HG03045 (cell line): Measurements from ENCODE around the gene GATAD2B.
"Not testable (repeated sequence)": the region's sequence is repeated elsewhere in the genome, so short reads cannot be mapped to it uniquely, and the experiment has no call there.

ENCODE experiments used
- ATAC-seq: cut with Tn5 transposase; IDR thresholded peaks from one replicate; pipeline ENCODE4 v1.9.1; 2021; ENCODE audit warnings: mild to moderate bottlenecking, moderate library complexity; ENCODE audit not compliant: unreplicated experiment

Gene GATAD2B

DNA sequence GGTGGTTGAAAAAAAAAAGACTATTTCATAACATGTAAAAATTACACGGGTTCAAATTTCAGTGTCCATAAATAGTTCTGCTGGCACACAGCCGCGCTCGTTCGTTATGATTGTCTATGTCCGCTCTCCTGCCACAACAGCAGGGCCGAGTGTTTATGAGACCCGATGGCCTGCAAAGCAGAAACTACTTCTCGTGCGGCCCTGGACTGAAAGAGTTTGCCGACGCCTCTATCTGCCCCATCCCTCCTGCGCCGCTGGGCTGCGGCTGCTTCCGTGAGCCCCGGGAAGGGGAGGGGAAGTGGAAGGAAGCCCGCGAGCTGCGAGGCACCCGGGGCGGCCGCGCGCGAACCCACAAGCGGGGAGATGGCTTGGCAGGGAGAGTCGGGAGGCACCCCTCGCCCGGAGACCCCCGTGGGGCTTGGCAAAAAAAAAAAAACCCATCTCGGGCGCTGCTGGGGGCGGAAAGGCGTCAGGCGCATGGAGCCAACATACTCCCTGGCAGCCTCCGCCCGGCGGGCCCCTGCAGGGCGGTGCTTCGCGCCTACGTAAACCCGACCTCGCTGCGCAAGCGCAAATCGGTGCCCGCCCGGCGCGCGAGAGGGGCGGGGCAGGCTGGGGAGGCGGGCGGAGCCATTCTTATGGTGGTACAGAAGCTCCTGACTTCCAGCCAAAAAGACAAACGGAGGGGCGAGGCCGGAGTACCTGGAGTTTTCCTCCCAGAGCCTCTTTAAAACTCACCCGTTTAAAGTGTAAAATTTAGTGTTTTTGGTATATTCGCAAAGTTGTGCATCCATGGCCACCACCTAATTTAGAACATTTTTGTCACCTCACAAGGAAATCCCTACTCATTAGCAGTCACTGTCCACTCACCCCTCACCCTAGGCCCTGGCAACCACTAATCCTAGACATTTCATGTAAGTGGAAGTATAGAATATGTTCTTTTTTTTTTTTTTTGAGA lies 139.3 kb downstream of the GATAD2B start:
- peak; percentile 90 for ATAC-seq

- not testable (repeated sequence) for ATAC-seq
These were observed 140.1 kb downstream of the GATAD2B start for GRCh38 chr1:153782648-153783047.

DNA sequence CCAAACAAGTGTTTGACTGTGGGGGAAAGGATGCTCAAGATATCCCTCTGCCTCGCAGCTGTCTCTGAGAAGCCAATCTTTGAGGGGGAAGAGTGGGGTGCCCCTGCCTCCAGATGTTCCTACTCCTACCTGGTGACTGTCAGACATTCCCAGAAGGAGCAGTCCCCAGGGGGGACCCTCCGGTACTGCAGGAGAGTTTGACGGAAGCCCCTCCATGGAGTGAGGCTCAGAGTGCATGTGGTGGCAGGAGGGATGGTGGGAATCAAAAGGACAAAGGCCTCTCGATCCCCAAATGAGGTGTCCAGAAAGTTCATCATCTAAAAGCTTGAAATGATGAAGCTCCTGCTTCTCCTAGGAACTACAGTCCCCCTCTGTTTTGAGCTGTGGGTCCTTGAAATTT lies 142.2 kb downstream of the GATAD2B start:
- no peak for ATAC-seq

- no peak for ATAC-seq
These were observed 142.8 kb downstream of the GATAD2B start for GRCh38 chr1:153779781-153780541.

- no peak for ATAC-seq
These were observed 143.8 kb downstream of the GATAD2B start for GRCh38 chr1:153778824-153779519.

DNA sequence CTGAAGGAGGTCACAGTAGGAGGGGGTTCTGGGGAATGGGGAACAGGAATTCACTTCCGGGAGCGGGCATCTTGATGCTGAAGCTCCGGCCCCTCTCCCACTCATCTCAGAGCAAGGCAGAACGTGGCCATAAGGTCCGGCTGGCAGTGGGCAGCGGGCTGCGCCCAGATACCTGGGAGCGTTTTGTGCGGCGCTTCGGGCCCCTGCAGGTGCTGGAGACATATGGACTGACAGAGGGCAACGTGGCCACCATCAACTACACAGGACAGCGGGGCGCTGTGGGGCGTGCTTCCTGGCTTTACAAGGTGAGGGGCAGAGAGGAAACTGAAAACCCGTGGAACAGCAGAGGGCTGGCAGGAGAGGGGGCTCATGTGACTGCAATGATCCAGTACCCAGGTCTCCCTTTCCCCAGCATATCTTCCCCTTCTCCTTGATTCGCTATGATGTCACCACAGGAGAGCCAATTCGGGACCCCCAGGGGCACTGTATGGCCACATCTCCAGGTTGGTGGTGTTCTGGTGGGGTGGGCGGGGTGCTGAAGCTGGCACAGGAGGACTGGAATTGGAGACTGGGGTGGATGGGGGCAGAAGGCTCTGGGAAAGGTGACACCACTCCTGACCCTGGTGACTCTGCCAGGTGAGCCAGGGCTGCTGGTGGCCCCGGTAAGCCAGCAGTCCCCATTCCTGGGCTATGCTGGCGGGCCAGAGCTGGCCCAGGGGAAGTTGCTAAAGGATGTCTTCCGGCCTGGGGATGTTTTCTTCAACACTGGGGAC lies 144.5 kb downstream of the GATAD2B start:
- ATAC-seq: no peak

- ATAC-seq: no peak
These were observed 145.1 kb downstream of the GATAD2B start for GRCh38 chr1:153777648-153778047.

DNA sequence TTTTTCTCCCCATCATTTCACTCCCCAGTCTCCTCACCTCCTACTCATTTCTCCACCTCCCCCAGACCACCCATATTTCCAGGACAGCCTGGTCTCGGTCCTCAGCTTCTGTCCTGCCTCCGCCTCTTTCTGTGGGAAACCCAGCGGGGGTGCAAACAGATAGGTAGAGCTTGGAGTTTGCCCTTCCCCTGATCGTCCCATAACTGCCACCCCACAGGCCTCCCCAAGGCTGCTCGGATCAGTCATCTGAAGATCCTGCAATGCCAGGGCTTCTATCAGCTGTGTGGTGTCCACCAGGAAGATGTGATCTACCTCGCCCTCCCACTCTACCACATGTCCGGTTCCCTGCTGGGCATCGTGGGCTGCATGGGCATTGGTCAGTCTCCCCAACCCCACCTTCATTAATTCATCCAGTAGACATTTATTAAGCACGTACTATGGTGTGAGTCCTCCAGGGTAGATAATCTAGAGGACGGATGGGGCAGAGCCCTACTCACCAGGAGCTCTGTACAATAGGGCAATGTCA lies 145.9 kb downstream of the GATAD2B start:
- ATAC-seq: no peak

DNA sequence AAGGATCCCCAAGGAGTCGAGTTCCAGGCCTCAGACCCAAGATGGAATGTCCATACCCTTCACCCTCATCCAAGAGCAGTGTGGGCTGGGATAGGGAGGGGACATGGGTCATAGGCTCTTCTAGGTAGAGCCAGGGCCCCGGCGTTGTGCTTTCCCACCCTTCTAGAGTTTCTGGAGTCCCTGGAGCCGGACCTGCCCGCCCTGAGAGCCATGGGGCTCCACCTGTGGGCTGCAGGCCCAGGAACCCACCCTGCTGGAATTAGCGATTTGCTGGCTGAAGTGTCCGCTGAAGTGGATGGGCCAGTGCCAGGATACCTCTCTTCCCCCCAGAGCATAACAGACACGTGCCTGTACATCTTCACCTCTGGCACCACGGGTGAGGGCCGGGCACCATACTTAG lies 146.4 kb downstream of the GATAD2B start:
- ATAC-seq: no peak

DNA sequence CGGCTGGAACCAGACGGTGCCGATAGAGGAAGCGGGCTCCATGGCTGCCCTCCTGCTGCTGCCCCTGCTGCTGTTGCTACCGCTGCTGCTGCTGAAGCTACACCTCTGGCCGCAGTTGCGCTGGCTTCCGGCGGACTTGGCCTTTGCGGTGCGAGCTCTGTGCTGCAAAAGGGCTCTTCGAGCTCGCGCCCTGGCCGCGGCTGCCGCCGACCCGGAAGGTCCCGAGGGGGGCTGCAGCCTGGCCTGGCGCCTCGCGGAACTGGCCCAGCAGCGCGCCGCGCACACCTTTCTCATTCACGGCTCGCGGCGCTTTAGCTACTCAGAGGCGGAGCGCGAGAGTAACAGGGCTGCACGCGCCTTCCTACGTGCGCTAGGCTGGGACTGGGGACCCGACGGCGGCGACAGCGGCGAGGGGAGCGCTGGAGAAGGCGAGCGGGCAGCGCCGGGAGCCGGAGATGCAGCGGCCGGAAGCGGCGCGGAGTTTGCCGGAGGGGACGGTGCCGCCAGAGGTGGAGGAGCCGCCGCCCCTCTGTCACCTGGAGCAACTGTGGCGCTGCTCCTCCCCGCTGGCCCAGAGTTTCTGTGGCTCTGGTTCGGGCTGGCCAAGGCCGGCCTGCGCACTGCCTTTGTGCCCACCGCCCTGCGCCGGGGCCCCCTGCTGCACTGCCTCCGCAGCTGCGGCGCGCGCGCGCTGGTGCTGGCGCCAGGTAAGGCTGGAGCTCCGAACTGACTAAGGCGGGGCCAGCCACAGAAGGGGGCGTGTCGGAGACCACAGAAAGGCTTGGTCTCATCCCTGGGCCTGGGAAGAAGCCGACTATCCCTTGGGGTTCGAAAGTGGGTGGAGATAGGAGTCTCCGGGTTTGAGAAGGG lies 147.1 kb downstream of the GATAD2B start:
- ATAC-seq: peak; percentile 46

DNA sequence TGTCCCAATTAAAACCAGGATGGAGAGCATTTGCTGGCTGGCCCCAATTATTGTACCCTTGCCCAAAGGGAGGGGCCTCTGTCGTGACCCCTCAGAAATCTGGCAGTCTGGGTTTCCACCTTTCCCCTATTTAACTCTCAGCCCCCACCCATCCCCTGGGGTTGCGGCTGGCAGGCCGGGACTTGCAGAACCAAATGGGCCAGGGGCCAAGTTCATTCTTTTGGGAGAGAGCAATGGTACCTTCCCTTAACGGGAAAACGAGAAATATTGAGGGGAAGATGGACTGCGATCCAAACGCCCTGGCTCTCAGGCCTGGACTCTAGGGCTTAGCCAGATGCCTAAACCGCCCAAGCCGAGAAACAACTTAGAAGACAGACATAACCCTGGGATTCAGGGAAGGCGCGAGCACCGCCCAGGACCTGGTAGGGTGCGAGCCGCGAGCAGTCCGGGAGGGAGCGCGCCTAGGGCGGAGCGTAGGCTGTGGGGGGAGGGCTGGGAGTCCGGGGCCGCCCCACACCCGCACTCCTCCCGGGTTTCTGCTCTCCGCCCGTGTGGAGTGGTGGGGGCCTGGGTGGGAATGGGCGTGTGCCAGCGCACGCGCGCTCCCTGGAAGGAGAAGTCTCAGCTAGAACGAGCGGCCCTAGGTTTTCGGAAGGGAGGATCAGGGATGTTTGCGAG lies 147.9 kb downstream of the GATAD2B start, which contains the start of gene SLC27A3:
SLC27A3 (plus strand) TSS at position 628 of the 678 bp plus-strand sequence. CDS start 91 bp downstream, outside the sequence.
- peak; percentile 20 for ATAC-seq

- ATAC-seq: no peak
These were observed 148.7 kb downstream of the GATAD2B start for GRCh38 chr1:153774026-153774595.

DNA sequence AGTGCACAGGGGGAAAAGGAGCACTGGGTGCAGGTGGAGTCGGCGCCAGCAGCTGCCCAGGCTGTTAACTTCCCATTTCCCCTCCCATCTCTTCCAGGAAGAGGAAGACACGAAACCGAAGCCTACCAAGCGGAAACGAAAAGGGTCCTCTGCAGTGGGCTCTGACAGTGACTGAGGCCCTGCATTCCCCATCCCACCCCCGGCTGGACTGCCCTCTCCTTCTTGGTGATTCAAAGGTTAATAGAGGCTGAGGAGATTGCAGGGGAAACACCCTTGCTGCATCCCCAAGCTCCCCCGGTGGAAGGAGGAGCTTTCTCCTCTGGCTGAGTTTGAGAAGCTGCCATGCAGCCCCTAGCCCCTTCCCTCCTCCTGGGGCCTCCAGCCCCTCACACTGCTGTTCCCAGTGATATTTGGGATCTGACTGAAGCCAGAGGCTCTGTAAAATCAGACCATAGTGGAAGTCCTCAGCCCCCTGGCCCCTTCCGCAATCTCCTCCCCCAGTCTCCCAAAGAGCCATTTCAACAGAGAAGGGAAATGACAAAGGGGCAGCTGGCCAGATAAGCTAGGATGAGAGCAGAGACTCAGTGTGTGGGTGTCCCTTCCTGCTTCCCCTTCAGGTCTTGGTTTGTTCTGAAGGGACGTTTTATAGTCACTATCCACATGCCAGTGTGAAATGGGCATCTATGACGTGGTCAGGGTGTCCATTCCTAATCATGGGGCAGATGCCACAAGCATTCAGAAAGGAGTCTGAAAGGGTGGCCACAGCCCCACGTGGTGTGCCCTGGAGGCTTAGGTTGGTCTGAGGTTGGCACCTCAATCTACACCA lies 149.5 kb downstream of the GATAD2B start:
- no peak for ATAC-seq

- no peak for ATAC-seq
These were observed 150.8 kb downstream of the GATAD2B start for GRCh38 chr1:153771841-153772593.

DNA sequence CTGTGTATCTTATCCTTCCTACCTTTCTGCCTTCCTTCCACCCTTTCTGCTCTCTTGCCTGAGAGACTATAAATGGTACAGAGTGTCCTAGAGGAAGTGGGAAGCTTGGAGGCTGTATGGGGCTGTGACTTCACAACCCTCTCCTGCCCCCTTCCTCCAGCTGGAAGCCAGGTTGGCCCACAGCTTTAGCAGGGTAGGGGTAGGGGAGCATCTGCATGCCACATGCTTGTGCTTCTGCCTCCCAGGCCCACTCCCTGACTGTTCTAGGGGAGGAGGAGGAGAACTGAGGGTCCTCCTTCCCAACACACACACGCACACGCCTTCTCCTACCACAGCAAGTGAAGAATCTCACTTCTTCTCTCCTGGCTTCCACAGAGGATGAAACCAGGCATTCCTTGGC lies 151.5 kb downstream of the GATAD2B start:
- ATAC-seq: no peak

DNA sequence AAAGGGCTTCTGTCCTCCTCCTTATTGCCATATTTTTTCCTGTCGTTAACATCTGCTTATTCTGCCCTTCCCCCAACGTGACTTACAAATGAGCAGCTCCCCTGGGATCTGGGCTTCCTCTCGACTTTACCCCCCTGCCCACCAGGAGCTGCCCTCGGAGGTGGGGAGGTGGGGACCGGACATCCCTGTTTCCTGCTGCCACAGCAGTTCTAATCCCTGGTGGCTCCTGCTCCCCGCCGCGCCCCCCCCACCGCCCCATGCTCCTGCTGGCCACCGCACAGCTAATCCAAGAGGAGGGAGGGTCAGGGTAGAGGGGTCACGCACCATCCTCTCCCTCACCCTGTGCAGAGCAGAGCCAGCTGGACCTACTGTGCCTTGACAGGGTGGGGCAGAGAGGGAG lies 152.0 kb downstream of the GATAD2B start:
- no peak for ATAC-seq

DNA sequence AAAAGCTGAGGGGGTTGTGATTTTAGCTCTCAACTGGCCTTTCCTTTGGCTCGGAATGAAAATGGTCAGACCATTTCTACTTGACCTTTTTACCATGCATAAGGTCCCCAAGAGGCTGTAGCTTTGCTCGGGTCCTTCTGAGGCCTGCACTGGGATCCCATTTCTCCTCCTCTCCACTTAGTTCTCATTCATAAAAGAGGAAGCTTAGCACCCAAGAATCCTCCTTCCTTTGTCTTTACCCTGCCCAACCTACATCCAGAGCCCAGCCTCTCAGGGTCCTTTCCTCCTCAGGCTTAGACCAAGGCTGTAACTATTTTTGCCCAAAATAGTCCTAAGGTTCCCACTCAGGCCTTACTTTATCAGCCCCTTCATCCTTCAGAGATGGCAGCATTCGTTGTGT lies 153.6 kb downstream of the GATAD2B start:
- no peak for ATAC-seq
